HT-29 (cell line): ENCODE measurements around the gene GARNL3. TPM values are rescaled to one million over a fixed set of nuclear protein-coding genes. Genes with fewer than 3 reads are reported as not detected.
A peak's percentile ranks its signal among the peaks of the same experiment; 100 is the strongest.

Experiments
- DNase-seq: peaks from one replicate; pipeline ENCODE4 v3.0.0-alpha.2; 2015; ENCODE audit warnings: low spot score
- total RNA-seq: library from RNA; depleted of rRNA; stranded (reverse); fragments of >200 nt; shearing (Covaris generic); gene quantifications from 2 replicates; pipeline ENCODE4 v1.2.3, GENCODE V29; 2014

Gene GARNL3
- total RNA-seq, 1 experiment from 2014 or later: 0.56 TPM

- peak; percentile 32 for DNase-seq
Observed at GRCh38 chr9:127347831-127348776, 83.5 kb downstream of the GARNL3 start.

- DNase-seq: no peak
Observed at GRCh38 chr9:127349483-127350113, 85.0 kb downstream of the GARNL3 start.

- DNase-seq: no peak
Observed at GRCh38 chr9:127351182-127352166, 86.9 kb downstream of the GARNL3 start.

- DNase-seq: no peak
Observed at GRCh38 chr9:127353882-127354281, 89.3 kb downstream of the GARNL3 start.

- DNase-seq: no peak
Observed at GRCh38 chr9:127356906-127357305, 92.3 kb downstream of the GARNL3 start.

- no peak for DNase-seq
Observed at GRCh38 chr9:127358023-127358535, 93.5 kb downstream of the GARNL3 start.

- DNase-seq: no peak
Observed at GRCh38 chr9:127358770-127359169, 94.2 kb downstream of the GARNL3 start.

- DNase-seq: no peak
Observed at GRCh38 chr9:127360250-127360649, 95.7 kb downstream of the GARNL3 start.

- peak; percentile 17 for DNase-seq
Observed at GRCh38 chr9:127360829-127361228, 96.3 kb downstream of the GARNL3 start.

- DNase-seq: peak; percentile 52
Observed at GRCh38 chr9:127361561-127361960, 97.0 kb downstream of the GARNL3 start.

- DNase-seq: no peak
Observed at GRCh38 chr9:127362829-127363228, 98.3 kb downstream of the GARNL3 start.

- DNase-seq: no peak
Observed at GRCh38 chr9:127365461-127365860, 100.9 kb downstream of the GARNL3 start.

- DNase-seq: no peak
Observed at GRCh38 chr9:127366594-127366993, 102.0 kb downstream of the GARNL3 start.

- no peak for DNase-seq
Observed at GRCh38 chr9:127368852-127369402, 104.4 kb downstream of the GARNL3 start.

- no peak for DNase-seq
Observed at GRCh38 chr9:127369428-127369827, 104.9 kb downstream of the GARNL3 start.

- DNase-seq: no peak
Observed at GRCh38 chr9:127370147-127370579, 105.6 kb downstream of the GARNL3 start.

GRCh38 chr9:127370672-127371648 is 106.4 kb downstream of the GARNL3 start:
- no peak for DNase-seq

GRCh38 chr9:127380479-127380878 is 115.9 kb downstream of the GARNL3 start:
- DNase-seq: no peak

- no peak for DNase-seq
Observed at GRCh38 chr9:127382541-127382940, 118.0 kb downstream of the GARNL3 start.
